NCI-H345 treated with DMSO at 0.1 percent for 48 hours (cell line): ENCODE results near the gene CTNNAL1.
"Not testable (repeated sequence)": the region's sequence is repeated elsewhere in the genome, so short reads cannot be mapped to it uniquely, and the experiment has no call there.

Experiments used
- DNase-seq: peaks from one replicate; lab custom pipeline; 2025; ENCODE audit not compliant: unreplicated experiment; lab: John Stamatoyannopoulos, UW

CTNNAL1 gene

DNA sequence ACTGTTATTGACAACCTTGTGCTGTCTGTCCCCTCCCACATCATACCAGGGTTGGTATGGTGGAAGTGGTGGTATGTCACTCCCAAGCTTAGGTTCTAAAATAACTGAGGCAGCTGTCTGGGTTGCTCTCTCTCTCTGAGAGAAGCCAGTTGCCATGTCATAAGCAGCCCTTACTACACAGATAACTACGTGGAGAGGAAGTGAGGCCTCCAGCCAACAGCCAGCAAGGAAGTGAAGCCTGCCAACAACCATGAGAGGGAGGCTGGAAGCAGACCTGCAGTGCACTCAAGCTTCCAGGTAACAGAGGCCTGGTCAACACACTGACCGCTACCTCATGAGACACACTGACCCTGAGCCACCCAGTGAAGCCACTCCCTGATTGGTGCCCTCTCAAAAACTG, 18.6 kb downstream of the CTNNAL1 start:
- no peak for DNase-seq

DNA sequence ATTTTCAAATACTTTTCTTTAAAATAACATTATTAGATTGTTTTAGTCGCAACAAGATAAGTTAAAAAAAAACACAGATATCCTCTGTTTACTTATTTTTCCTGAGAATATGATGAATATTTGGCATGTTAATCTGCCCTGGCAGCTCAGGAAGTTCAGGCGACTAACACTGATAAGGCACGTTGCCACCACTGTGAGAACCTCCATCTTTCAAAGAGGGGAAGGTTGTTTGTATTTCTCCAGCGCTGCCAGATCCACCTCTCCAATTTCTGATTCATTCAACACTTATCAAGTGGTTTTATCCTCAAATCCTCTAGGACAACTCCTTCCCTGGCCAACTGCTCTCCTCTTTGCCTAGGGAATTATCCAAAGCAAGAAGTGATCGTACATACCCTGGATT, 21.8 kb downstream of the CTNNAL1 start:
- DNase-seq = no peak

DNA sequence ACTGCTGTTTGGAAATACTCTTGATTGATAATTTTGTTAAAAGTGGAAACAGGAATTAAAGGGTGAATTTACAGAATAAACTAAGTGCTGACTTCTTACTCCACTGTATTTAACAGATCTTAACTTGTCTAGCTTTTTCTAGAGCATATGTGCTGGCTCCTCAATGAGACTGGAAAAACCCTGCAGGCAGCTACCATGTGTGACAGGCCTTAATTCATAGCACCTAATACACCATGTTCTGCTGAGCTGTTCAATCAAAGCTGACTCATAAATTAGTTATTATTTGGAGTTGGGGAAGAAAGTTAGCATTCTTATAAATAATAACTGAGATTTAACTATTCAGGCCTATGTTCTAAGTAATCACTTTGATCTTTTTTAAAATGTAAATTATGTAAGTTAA, 29.4 kb downstream of the CTNNAL1 start:
- no peak for DNase-seq

DNA sequence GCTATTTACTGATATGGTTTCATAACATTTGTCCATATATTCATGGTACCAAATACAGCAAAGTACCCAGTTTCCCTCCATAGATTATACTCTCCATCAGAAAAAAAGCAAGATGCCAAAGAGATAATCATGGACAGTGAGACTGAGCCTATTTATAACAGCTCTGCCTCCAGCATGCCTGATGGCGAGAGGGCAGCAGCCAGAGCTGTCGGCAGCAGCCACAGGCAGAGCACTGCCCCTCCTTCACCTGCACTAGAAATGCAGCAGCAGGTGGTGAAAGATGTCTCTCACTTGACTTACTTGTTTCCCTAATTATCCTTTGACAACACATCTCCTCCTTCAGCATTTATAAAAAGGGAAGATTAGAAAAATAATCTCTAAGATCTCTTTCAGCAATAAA, 32.4 kb downstream of the CTNNAL1 start:
- no peak for DNase-seq

DNA sequence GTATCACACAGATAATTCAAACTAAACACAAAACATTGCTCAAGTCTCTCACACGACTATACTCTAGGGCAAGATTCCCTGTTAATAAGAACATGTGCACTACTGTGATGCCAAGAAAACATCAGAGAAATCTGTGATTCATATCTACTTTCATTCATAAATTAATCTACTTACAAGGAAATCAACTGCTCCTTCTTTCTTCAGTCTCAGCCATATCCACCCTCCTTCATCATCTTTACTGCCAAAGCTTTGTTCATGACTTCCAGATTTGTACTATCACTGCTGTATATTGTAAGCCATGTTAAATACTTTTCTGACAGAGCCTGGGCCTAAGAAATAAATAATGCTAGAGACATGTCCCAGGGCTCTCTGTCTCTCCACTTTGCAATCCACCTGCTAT, 35.1 kb downstream of the CTNNAL1 start:
- DNase-seq = no peak

DNA sequence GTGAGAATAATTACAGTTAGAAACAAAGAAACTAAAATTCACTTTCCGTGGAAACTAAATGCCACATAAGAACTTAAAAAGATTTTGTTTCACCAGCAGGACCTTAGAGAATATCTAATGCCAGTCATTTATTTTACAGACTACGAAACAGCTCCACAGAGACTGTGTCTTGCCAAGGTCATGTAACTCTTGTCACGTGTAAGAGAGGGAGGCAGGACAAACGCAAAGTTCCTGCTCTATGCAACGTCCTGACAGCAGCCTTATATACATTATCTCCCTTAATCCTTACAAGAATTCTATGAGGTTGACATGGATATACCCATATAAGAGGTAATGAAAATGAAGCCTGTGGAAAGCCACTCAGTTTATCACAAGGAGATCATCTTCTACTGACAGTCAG, 39.4 kb downstream of the CTNNAL1 start:
- no peak for DNase-seq

DNA sequence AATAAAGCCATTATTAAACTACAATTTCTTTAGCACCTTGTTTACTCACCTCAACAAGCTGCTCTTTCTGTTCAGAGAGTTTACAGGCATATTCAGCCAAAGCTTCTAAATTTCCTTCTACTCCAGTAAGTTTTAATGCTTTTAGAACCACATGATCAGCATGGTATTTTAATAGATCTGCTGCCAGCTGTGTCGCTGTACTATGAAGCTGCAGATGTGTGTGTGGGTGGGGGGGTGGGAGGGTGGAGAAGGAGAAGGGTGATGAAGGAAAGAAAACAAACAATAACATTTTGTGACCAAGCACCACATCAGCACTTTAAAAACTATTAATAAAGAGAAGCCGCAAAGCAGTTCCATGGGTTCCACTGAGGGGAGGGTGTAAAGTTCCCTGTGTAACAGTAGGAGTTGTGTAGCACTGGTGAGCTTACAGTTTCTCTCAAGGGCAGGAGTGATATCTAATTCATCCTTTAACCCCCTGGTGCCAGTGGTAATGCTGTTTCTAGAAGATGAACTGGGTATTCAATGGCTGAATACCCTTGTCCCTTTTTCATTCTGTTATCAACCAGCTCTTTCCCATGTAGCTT, 40.6 kb downstream of the CTNNAL1 start:
- DNase-seq = no peak

DNA sequence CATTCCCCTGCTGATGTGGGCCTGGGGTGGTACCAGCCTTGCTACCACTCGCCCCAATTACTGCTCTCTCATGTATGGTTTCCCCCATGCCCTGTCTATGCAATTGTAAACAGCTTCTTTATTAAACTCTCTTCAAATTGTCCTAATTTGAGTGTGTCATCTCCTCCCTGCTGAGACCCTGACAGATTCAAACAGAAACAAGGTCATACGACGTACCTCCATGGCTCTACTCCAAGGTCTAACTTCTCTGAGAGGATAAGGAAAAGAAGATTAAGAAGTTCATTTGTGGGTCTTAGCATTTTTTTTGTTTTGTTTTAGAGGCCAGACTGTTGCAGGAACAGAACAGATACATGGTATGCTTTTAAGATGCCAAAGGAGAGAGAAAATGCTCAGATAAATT, 41.1 kb downstream of the CTNNAL1 start:
- DNase-seq = no peak

DNA sequence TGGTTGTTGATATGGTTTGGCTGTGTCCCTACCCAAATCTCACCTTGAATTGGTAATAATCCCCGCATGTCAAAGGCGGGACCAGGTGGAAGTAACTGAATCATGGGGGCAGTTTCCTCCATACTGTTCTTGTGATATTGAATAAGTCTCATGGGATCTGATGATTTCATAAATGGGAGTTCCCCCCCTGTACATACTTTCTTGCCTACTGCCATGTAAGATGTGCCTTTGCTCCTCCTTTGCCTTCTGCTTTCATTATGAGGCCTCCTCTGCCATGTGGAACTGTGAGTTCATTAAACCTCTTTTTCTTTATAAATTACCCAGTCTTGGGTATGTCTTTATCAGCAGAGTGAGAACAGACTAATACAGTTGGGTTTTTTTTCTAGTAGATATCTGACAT, 41.9 kb downstream of the CTNNAL1 start:
- not testable (repeated sequence) for DNase-seq

DNA sequence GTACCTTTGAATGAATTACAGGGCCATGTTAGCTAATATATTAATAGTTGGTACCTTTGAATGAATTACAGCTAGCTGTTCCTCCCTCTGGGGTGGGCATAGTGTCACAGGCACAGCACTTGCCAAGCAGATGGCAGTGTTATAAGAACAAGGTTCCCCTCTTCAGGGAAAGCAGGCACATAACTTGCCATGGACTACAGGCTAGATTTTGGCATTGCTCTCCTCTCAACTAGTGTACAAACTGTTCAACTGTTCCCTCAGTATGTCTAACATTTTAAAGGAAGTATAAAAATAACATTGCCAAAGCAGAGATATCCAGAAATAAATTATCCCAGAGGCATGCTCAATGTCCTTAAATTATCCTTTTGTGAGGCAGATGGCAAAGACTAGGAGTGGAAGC, 45.4 kb downstream of the CTNNAL1 start:
- no peak for DNase-seq

DNA sequence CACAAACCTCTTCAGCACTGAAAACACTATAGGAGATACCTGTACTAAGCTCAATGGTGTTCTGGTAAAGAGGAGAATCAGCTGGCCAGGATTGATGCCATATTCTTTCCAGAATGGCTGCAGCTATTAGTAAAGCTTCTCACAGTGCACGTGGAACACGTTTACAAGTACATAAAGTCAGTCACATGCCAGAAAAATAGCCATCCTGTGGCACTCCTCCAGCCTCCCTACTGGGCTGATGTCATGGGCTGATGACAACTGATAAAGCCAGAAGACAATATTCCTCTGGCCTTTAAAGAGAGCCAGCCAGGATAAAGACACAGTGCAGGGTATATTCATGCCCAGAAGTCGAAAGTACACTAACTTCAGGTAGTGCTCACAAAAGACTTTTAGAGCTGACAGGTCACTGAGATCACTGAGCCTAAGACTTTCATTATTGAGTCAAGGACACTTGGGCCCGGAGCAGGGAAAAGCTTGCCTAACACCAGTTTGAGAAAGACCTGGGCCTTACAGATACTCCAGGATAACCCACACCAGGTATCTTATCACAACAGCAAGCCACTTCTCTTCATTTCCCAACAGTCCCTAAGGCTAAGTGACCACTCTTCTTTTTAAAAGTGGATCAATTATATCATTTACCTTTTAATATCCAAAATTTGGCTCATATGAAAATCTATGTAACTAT, 49.7 kb downstream of the CTNNAL1 start:
- DNase-seq = no peak

DNA sequence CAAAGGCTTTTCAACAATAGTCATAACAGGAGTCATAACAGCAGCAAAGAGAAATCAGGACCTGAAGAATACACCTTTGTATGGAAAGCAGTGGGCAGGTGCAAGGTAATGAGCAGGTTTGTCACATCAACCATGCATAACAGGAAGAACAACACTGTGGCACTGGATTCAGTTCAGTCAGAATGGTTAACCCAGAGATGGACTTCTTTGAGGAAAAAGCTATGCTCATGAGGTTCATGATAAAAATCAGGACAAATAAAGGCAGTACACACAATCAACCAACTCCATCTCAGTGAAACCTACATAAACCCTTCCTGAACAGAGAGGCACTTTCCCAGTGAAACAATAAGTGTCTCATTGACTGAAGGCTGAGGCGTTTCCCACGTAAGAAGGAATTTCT, 52.1 kb downstream of the CTNNAL1 start:
- DNase-seq = no peak

DNA sequence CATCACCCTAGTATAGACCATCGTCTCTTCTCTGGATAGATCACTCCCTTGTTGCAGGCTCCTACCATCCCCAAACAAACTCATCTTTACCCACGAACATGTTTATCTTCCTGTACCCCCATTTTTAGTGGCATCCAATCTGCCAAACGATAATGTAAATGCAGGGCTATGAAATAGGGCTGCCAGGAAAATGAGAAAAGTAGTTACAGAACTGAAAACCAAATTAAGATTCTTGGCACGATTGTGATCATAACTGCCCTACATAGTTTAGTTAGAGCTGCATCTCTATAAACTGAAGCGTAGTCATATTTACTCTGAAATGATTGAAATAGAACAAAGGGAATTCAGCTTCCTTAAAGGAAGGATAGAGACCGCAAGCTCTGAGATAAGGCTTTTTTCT, 53.0 kb downstream of the CTNNAL1 start:
- no peak for DNase-seq

DNA sequence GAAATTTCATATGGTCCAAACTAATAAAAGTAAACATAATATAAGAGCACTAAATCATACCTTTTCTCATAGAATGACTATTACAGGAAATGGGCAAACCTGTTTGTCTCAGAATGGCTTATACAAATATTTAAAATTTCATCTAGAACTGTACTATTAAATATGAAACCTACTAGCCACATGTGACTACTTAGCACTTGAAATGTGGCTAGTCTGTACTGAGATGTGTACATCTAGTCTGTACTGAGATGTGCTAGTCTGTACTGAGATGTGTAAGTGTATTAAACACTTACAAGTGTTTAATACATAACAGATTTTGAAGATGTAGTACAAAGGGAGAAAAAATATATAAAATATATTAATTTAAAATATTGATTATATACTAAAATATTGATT, 56.7 kb downstream of the CTNNAL1 start:
- no peak for DNase-seq

DNA sequence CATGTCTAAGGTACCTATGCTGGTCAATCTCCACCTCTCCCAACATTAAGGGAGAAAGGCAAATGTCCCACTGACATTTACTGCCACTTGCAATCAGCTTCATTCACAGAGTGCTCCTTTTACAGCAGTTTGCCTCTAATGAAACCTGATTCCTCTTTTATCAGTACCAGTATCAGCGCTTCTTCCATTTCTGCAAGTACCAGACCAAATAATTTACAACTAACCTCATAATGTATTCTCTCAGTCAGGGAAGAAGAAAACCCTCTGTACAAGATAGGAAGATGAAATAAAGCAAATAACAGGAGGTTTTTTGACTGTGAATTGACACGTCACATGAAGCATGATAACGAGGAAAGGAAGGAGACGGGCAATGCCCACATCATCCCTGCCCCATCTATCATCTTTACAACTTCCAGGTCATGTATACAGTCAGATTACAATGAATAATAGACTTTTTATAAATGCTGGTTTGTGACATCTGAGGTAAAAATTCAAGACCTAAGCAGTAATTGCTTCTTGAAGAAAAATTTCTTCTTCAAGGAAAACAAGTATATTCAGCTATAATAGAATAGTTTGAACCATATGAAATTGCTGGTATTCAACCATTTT, 57.2 kb downstream of the CTNNAL1 start:
- no peak for DNase-seq

DNA sequence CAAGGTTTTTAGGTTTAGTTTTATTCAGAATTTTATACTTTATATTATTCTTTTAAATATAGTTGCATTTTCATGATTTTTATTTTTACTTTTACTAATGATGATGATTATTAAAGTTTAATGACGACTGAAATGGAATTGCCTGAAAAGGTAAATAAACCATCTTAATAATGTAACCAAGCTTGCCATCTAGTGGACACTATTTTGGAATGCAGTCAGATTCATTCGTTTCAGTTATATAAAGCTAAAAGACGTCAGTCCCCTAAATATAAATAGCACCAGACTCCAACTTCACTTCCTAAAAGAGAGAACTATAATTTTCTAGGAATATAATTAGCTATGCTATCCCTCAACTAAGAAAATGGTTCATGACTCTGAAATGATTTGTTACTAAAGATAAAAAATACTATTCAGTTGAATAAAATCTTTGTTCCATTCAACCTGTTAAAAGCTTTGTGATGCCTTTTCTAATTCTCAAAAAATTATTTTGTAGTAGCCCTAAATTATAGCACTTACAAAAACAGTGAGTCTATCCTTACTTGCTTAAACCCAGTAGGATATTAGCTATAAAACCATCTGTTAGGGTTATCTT, 59.2 kb downstream of the CTNNAL1 start:
- no peak for DNase-seq

DNA sequence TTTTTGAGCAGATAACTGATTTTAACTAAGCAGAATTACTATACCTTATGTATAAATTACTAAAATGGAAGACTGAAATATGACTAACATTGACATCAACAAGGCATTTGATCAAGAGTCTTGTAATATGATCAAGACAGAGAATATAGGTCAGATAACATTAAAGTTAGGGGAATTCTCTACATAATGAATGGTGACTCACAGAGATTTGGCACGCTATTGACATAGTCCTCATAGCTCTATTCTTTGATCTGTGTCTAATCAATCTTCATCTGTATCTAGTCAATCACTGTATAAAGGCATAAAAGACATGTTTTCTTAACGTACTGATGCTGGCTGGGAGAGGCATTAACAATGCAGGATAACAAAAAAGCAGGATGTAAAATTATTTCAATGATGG, 61.7 kb downstream of the CTNNAL1 start:
- no peak for DNase-seq

DNA sequence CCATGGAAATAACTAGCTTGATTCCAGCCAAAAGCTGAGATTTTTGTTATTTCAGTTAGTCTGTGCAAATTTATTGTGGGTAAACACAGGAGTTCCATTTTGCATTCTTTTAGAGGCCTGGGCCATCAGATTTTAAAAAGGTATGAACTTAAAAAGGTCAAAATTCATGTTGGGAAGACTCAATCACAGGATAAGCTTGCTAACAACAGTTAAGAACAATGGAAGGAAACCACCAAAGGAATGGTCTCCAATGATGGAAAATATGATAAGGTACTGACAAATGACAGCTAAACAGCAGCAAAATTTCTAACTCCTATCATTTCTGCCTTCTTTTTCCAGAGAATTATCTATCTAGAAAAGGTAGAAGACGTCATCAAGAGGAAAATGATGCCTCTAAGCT, 63.1 kb downstream of the CTNNAL1 start:
- DNase-seq = no peak

DNA sequence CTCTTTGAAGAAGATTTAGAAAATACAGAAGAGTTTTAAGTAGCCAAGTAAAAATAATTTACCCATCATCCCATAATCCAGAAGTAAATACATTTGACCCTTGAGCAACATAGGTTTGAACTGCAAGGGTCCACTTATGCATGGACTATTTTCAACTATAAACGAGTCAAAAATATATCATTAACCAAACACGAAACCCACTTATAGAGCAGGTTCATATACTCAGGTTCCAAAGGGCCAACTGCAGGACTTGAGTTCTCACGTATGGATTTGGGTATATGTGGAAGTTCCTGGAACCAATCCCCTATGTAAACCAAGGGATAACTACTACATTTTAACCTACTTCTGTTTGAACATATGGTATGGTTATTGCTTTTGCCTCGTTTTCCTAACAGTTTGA, 73.3 kb downstream of the CTNNAL1 start:
- no peak for DNase-seq

DNA sequence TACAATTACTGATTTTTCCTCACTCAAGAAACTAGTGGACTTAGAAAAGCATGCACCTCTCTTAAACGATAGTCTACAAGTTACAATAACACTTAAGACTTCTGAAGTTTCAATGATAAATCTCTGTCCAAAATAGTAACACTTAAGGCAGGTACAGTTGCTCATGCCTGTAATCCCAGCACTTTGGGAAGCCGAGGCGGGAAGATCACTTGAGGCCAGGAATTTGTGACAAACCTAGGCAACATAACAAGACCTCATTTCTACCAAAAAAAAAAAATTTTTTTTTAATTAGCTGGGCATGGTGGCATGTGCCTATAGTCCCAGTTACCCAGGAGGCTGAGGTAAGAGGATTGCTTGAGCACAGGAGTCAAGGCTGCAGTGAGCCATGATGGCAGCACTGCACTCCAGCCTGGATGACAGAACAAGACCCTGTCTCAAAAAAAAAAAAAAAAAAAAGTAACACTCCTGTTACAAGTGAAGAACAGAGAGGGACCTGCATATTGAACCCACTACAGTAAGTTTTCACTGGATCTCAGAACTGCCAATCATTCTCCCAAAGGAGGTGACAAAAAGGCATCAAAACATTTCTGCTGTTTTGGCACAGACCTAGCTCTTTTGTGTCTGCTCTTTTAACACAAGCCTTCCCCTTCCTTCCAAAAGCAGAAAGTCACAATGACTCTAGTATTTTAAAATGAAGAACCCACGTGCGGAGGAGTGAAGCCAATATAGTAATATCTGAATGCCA, 75.6 kb downstream of the CTNNAL1 start:
- no peak for DNase-seq

DNA sequence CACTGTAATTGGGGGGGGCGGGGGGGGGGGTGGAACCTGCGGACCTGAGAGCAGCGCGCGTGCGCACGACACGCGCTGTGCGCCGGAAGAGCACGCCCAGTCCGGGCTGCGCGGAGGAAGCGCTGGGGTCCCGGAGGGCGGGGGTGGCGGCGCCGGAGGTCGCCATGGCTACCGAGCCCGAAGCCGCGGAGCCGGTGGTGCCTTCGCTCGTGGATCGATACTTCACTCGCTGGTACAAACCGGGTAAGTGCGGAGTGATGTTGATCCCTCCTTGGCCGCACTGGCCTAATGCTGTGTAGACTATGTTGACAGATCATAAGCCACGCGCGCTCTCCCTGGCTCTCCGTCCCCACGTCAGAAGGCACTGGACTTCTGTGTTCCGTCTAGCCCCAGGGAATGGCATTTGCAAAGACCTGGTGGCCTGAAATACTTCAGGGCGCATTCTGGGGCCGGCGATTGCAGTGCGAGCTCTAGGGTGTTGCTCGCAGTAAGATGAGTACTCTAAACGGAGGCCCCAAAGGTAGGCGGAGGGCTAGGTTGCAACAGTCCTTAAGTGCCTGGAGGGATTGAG, 78.9 kb downstream of the CTNNAL1 start, which contains the start of gene ABITRAM:
Gene ABITRAM (plus strand): TSS at position 78 of the 571 bp plus-strand sequence. CDS start 87 bp downstream, at position 165.
- DNase-seq = peak; percentile 92
